Natural killer cell (primary cell): ENCODE measurements around the gene VWA1. TPM values are rescaled to one million over a fixed set of nuclear protein-coding genes. Genes with fewer than 3 reads are reported as not detected.

Source experiments
- ATAC-seq, 3 donors: fragments of 150-1000 bp in 2 of 3; fragments of 200-7000 bp in 1 of 3; cut with Tn5 transposase; 1 replicate in 1 of 3; 2 replicates in 2 of 3; pipeline ENCODE4 v1.10.0; 2021; ENCODE audit warnings: mild to moderate bottlenecking in 2 of 3, moderate library complexity in 2 of 3
- DNase-seq, 2 donors: peaks; one replicate each; pipeline versions ENCODE4 v3.0.0 to v3.0.0-alpha.2; 2013 to 2021; ENCODE audit warnings: mixed read lengths in 1 of 2
- H3K27ac ChIP-seq: one replicate; pipeline ENCODE4 v1.5.1; 2013; ENCODE audit warnings: mild to moderate bottlenecking, low read length
- H3K27me3 ChIP-seq: one replicate; pipeline ENCODE4 v1.6.1; 2013; ENCODE audit warnings: low read length; ENCODE audit not compliant: control insufficient read depth, insufficient read depth
- H3K36me3 ChIP-seq: one replicate; pipeline ENCODE4 v1.6.1; 2013; ENCODE audit warnings: low read length; ENCODE audit not compliant: control insufficient read depth, insufficient read depth
- H3K4me1 ChIP-seq: one replicate; pipeline ENCODE4 v1.6.1; 2013; ENCODE audit warnings: low read length; ENCODE audit not compliant: control insufficient read depth, insufficient read depth
- H3K4me3 ChIP-seq: one replicate; pipeline ENCODE4 v1.5.1; 2013; ENCODE audit warnings: low read length
- H3K9me3 ChIP-seq: one replicate; pipeline ENCODE4 v1.6.1; 2013; ENCODE audit warnings: low read length; ENCODE audit not compliant: control insufficient read depth, insufficient read depth
- H3K27ac Mint-ChIP-seq, 2 donors: one replicate each; pipeline ENCODE4 v1.8.0; 2022; ENCODE audit warnings: mild to moderate bottlenecking in 2 of 2, mixed read lengths in 2 of 2, moderate library complexity in 1 of 2
- H3K27me3 Mint-ChIP-seq, 2 donors: one replicate each; pipeline ENCODE4 v1.8.0; 2022; ENCODE audit warnings: low read depth in 2 of 2, mixed read lengths in 2 of 2
- H3K36me3 Mint-ChIP-seq: one replicate; pipeline ENCODE4 v1.8.0; 2022; ENCODE audit warnings: mixed read lengths
- H3K4me1 Mint-ChIP-seq, 2 donors: one replicate each; pipeline ENCODE4 v1.8.0; 2022; ENCODE audit warnings: mixed read lengths in 2 of 2
- H3K4me3 Mint-ChIP-seq: one replicate; pipeline ENCODE4 v1.8.0; 2022; ENCODE audit warnings: mild to moderate bottlenecking, moderate library complexity, mixed read lengths
- H3K9me3 Mint-ChIP-seq, 2 donors: one replicate each; pipeline ENCODE4 v1.8.0; 2022; ENCODE audit warnings: mixed read lengths in 2 of 2
- WGBS: methylation state at CpG from one replicate; pipeline ENCODE4 v1.1.7; 2013; ENCODE audit warnings: missing lambda C conversion rate; ENCODE audit not compliant: insufficient coverage; 5-methylcytosine and 5-hydroxymethylcytosine counted together
- intact Hi-C: fragments of 100-400 bp; cut with micrococcal nuclease; formaldehyde crosslinking; loops from one replicate; pipeline ENCODE4 v1.14.2; 2022
- total RNA-seq, 4 donors: library from RNA; stranded (reverse); fragments of 120-200 nt in 1 of 4; gene quantifications; one replicate each; pipeline versions ENCODE4 v1.2.3 to v1.2.4, GENCODE V29; 2013 to 2022
- TF ChIP-seq, protein P1 (sequence below): fragments of 200-600 bp; IDR thresholded peaks from one replicate; pipeline ENCODE4 v1.8.0; 2022; ENCODE audit warnings: antibody characterized with exemption

Gene VWA1
- total RNA-seq, 3 donors from 2014 or later (not counting 1 experiment from before 2014, with no cell fraction given): not detected

DNA sequence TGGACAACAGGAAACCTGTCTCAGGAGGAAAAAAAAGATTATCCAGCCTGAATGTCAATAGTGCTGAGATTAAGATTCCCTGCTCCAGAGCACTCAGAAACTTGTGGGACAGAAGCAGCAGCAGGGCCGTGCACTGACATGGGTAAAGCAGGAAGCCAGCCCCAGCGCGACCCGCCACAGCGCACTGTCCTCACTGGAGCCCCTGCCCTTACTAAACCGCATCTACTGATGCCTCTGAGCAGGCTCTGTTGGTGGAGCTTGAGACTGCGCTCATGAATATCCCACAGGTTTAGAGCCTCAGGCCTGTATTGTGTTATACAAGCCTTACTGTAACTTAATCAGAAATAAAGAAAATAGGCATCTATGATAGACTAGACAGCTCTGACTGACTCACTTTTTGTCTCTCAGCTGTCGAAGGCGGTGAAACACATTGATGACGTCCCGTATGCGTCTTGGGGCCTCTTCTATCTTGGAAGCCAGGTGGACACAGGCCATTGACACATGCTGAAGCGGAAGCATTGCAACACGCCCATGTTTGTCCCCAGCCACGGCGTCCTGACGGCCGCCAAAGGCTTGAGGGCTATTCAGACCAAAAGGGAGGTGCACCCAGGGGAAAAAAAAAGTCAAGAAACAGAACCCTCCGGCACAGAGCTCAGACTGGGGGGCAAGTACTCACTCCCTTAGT is 37.5 kb upstream of the VWA1 start:
- H3K36me3 Mint-ChIP-seq: peaks cover 5% of the 10 kb centered on the region
- no peaks in the 10 kb centered on the region for H3K27me3 ChIP-seq
- intact Hi-C loops: no loop called here

DNA sequence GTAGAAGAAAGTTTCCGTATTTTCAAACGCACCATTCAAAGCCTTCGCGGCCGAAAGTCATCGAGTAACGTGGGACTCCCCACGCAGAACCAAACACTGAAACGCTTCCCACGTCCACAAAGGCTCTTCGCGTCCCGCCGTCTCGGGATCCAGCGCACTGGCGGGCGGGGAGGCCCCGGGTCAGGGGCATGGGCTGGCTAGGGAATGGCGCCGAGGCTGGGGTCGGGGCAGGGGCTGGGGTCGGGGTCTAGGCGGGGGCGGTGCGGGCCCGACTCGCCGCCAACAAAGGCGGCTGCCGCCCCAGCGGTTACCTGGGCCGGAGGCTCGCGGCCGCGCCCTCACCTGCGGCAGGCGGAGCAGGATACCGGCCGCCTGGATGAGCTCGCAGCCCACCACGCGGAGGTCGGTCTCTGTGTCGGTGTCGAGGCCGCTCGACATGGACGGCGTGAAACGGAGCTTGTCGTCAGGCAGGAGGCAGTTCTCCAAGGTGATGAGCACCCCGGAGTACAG is 36.8 kb upstream of the VWA1 start:
- DNase-seq: peak in 1 of 2 donors; percentile 40
- WGBS: under 1% methylated on average over 54 of the region's 54 CpGs
- H3K27ac ChIP-seq: peak overlapping the region; percentile 80
- peak overlapping the region; percentile 92 for H3K4me3 ChIP-seq
- H3K4me1 ChIP-seq: peaks cover 31% of the 10 kb centered on the region
- Mint-ChIP-seq H3K27ac (peak overlapping the region; percentile 86 to 94), H3K27me3 (no peaks in the 10 kb centered on the region), H3K36me3 (peaks cover 5% of the 10 kb centered on the region), H3K9me3 (no peaks in the 10 kb centered on the region), H3K4me3 (peak overlapping the region; percentile 93), H3K4me1 (peaks cover 29 to 41% of the 10 kb centered on the region in 2 donors)
- intact Hi-C loops: loop anchor here (1.0 kb wide), 2 partner anchors 9 to 23 kb away; partner anchors contain the start of genes AURKAIP1 and MRPL20
- no peaks in the 10 kb centered on the region for H3K27me3 ChIP-seq
- peaks cover 50% of the 10 kb centered on the region for H3K36me3 ChIP-seq
- ATAC-seq: peak; percentile 0 to 3 (median 1)
- no peaks in the 10 kb centered on the region for H3K9me3 ChIP-seq
- TF ChIP-seq, protein P1, sequence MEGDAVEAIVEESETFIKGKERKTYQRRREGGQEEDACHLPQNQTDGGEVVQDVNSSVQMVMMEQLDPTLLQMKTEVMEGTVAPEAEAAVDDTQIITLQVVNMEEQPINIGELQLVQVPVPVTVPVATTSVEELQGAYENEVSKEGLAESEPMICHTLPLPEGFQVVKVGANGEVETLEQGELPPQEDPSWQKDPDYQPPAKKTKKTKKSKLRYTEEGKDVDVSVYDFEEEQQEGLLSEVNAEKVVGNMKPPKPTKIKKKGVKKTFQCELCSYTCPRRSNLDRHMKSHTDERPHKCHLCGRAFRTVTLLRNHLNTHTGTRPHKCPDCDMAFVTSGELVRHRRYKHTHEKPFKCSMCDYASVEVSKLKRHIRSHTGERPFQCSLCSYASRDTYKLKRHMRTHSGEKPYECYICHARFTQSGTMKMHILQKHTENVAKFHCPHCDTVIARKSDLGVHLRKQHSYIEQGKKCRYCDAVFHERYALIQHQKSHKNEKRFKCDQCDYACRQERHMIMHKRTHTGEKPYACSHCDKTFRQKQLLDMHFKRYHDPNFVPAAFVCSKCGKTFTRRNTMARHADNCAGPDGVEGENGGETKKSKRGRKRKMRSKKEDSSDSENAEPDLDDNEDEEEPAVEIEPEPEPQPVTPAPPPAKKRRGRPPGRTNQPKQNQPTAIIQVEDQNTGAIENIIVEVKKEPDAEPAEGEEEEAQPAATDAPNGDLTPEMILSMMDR: no peak

More for the DNA sequence above, 37.5 kb upstream of the VWA1 start:
- peaks cover 31% of the 10 kb centered on the region for H3K4me1 ChIP-seq
- Mint-ChIP-seq H3K4me3 (peak overlapping the region; percentile 93), H3K9me3 (no peaks in the 10 kb centered on the region), H3K4me1 (peaks cover 33 to 37% of the 10 kb centered on the region in 2 donors), H3K27ac (peak overlapping the region; percentile 80 to 94), H3K27me3 (no peaks in the 10 kb centered on the region)
- ATAC-seq (no peak), DNase-seq (no peak)
- H3K9me3 ChIP-seq: no peaks in the 10 kb centered on the region
- TF ChIP-seq, protein P1: no peak
- no peak overlapping the region for H3K27ac ChIP-seq
- WGBS: 63% methylated on average over 19 of the region's 19 CpGs
- peak overlapping the region; percentile 92 for H3K4me3 ChIP-seq
- peaks cover 54% of the 10 kb centered on the region for H3K36me3 ChIP-seq

DNA sequence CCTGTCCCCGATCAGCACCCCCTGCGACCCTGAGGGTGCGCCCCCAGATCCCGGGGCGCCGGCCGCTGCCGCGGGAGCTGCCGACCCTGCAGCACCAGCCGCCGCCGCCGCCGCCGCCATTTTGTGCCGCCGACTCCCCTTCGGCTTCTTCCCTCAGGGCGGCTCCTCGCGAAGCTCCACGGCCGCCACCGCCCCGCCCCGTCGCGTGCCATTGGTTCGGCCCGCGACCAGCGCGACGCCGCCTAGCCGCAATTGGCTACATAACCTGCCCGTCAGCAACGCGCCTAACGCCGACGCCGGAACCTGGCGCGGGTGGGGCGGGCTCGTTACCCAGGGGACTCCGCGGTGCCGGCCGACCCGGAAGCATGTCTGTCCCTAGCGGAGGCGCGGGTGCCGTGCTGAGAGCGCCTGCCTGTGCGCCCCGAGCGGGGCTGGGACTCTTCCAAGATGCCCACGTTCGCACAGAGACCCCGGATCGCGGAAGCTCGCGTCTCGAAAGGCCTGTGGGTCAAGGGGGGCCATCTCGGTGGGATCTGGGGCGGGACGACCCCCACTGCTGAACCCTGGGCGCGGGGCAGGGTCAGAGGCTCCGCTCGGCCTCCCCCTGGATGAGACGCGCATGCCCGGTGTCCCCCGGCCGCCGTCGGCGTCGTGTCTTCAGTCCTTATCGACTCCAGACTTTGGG is 36.2 kb upstream of the VWA1 start, which contains the start of gene CCNL2:
CCNL2 (minus strand) TSS at position 149 of the 685 bp plus-strand sequence; CDS start at position 120, 29 bp downstream.
- Mint-ChIP-seq H3K4me3 (peak within 1 kb of the TSS; percentile 93), H3K27ac (peak within 1 kb of the TSS; percentile 86 to 94), H3K4me1 (peaks cover 29 to 46% of the 10 kb centered on the region in 2 donors), H3K36me3 (peaks cover 5% of the 10 kb centered on the region), H3K9me3 (no peaks in the 10 kb centered on the region), H3K27me3 (no peaks in the 10 kb centered on the region)
- Histone ChIP-seq H3K4me3 (peak within 1 kb of the TSS; percentile 100), H3K36me3 (peaks cover 48% of the 10 kb centered on the region), H3K27ac (peak within 1 kb of the TSS; percentile 92), H3K27me3 (no peaks in the 10 kb centered on the region), H3K4me1 (peaks cover 31% of the 10 kb centered on the region), H3K9me3 (no peaks in the 10 kb centered on the region)
- under 1% methylated on average over 86 of the region's 86 CpGs for WGBS
- TF ChIP-seq, protein P1: peak; percentile 47
- ATAC-seq: peak; percentile 93 to 99 (median 95)
- intact Hi-C loops: loop anchor here (1.0 kb wide), 2 partner anchors 8 to 24 kb away; partner anchors contain the start of genes AURKAIP1 and MRPL20
- peak; percentile 99 for DNase-seq
